ENCODE data around the gene DYNLRB1.
A peak's percentile ranks its signal among the peaks of the same experiment; 100 is the strongest.
"Not testable (repeated sequence)": the region's sequence is repeated elsewhere in the genome, so short reads cannot be mapped to it uniquely, and the experiment has no call there.

The DYNLRB1 gene

DNA sequence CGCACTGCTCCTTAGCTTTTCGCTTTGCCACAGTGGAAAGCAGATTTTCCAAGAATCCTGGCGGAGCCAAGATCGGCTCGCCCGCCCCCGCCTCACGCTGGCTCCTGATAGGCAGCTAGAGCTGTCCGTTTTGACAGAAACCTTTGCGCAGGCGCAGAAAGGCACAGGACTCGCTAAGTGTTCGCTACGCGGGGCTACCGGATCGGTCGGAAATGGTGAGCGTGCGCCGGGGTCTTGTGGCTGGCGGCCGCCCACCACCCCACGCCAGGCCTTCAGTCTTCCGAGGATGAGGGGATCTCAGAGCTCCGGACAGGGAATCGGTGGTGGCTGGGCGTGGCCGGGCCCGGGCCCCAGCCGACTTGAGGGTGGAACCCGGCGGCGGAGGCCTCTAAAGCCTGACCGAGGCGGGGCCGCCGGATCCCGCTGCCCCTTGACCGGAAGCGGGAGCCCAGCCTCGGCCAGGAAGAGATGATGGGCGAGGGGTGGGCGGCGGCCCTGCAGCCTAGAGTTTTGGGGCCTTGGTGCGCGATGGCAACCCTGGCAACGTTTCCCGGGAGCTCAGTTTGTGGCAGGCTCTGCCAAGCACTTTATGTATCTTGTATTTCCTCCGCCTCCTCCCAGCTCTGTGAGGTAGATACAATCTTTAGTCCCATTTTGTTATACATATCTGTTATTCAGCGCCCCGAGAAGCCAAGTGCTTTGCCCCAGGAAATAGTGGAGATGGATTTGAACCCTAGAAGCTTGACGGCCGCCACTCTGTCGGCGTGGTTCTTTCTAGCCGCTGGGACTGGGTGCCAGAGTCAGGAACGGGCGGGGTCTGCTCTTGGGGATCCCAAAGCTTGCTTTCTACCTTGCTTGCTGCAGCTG lies at the start of gene DYNLRB1:
Gene DYNLRB1 (plus strand): TSS at position 176 of the 867 bp plus-strand sequence. CDS start 37 bp downstream, at position 213.
- TF ChIP-seq, protein P1, sequence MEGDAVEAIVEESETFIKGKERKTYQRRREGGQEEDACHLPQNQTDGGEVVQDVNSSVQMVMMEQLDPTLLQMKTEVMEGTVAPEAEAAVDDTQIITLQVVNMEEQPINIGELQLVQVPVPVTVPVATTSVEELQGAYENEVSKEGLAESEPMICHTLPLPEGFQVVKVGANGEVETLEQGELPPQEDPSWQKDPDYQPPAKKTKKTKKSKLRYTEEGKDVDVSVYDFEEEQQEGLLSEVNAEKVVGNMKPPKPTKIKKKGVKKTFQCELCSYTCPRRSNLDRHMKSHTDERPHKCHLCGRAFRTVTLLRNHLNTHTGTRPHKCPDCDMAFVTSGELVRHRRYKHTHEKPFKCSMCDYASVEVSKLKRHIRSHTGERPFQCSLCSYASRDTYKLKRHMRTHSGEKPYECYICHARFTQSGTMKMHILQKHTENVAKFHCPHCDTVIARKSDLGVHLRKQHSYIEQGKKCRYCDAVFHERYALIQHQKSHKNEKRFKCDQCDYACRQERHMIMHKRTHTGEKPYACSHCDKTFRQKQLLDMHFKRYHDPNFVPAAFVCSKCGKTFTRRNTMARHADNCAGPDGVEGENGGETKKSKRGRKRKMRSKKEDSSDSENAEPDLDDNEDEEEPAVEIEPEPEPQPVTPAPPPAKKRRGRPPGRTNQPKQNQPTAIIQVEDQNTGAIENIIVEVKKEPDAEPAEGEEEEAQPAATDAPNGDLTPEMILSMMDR (conservative IDR thresholded peaks at IDR 0.05): no peak
- peak; percentile 96 for TF ChIP-seq ZFX (IDR thresholded peaks at IDR 0.05)
- peak within 1 kb of the TSS; percentile 88 for H3K27ac ChIP-seq

- no peak for TF ChIP-seq ZFX (IDR thresholded peaks at IDR 0.05)
- H3K27ac ChIP-seq: no peak overlapping the region
Observed at GRCh38 chr20:34468951-34469350, 47.3 kb upstream of the DYNLRB1 start.

GRCh38 chr20:34472246-34472925 lies 43.8 kb upstream of the DYNLRB1 start:
- no peak overlapping the region for H3K27ac ChIP-seq
- TF ChIP-seq, protein P1 (conservative IDR thresholded peaks at IDR 0.05): no peak
- TF ChIP-seq ZFX (IDR thresholded peaks at IDR 0.05): no peak

DNA sequence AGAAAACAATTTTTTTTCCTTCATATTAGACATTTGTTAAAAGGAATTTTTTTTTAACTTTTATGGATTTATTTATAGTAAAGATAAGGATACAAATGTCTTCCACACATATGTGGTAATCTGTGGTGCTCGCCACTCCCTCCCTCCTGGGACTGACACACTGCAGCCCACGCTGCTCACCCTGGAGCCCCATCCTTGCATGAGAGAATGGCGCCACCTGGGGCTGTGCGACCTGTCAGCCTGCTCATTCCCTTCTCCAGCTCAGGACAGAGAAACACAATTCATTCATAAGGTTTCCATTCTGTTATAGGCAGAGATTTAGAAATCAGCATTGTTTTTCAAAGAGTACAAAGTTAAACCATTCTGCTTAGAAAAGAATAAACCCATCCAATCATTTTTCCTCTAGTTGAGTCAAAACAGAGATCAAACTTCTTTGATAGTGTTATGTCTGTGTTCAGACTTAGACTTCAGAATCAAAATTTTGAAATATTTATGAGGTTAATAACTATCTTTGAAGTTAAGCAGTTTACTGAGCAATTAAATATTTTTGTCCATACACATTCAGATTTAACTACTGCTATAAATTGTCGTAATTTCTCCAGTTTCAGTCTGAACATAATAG lies 42.8 kb upstream of the DYNLRB1 start:
- TF ChIP-seq, protein P1 (conservative IDR thresholded peaks at IDR 0.05): peak; percentile 62
- TF ChIP-seq ZFX (IDR thresholded peaks at IDR 0.05): no peak
- no peak overlapping the region for H3K27ac ChIP-seq

DNA sequence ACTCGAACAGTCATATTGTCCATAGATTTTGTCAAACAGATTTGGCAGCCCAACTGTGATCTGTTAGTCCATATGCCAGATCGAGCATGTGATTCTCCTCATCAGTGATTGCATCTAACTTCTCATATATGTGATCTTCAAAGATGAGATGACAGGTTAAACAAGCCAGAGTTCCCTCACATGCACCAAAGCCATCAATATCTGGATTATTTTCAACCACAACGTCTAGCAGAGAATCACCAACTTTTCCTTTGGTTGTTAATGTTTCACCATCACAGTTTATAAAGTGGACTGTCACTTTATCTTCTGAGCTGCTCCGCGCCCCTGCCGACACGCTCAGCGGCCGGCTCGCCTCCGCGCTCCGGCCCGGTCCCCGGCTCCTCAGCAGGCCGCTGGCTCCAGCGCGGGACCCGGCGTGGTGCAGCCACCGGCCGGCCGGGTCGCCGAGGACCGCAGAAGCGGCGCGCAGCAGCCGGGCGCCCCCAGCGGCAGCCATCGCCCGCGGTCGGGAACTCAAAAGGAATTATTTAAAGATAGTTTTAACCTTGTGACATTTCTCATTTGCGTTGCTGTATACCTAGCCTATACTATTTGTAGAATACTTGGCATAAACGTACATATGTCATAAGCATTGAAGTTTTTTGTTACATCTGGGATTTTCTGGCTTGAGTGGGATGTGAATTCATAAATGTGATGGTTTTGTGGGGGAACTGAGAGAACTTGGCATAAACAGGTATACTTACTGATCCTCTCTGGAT lies 40.1 kb upstream of the DYNLRB1 start:
- no peak overlapping the region for H3K27ac ChIP-seq
- TF ChIP-seq, protein P1 (conservative IDR thresholded peaks at IDR 0.05): no peak
- no peak for TF ChIP-seq ZFX (IDR thresholded peaks at IDR 0.05)

GRCh38 chr20:34479627-34480026 lies 36.6 kb upstream of the DYNLRB1 start:
- TF ChIP-seq ZFX (IDR thresholded peaks at IDR 0.05): no peak
- TF ChIP-seq, protein P1 (conservative IDR thresholded peaks at IDR 0.05): no peak
- no peak overlapping the region for H3K27ac ChIP-seq

DNA sequence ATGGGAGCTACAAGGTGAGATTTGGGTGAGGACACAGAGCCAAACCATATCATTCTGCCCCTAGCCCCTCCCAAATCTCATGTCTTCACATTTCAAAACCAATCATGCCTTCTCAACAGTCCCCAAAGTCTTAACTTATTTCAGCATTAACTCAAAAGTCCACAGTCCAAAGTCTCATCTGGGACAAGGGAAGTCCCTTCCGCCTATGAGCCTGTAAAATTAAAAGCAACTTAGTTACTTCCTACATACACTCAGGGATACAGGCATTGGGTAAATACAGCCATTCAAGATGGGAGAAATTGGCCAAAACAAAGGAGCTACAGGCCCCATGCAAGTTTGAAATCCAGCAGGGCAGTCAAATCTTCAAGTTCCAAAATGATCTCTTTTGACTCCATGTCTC lies 34.1 kb upstream of the DYNLRB1 start:
- H3K27ac ChIP-seq: not testable (repeated sequence)

GRCh38 chr20:34483585-34484220 lies 32.5 kb upstream of the DYNLRB1 start:
- H3K27ac ChIP-seq: not testable (repeated sequence)

Data from C4-2B (cell line).